MCF 10A (cell line): ENCODE data around the gene SLC22A14. TPM values are rescaled to one million over a fixed set of nuclear protein-coding genes. Genes with fewer than 3 reads are reported as not detected.

Experiments used
- BruUV-seq: library from RNA; stranded (reverse); fragments of 400-500 nt; replicated peaks from 2 replicates; lab custom pipeline; 2021; lab: Mats Ljungman, UMichigan
- CTCF ChIA-PET: fragments of 300-600 bp; sonication (Branson Sonifier 250); formaldehyde crosslinking; extraction: SDS; loops from one replicate; lab custom pipeline; 2021; ENCODE audit warnings: antibody characterized with exemption, inconsistent platforms; lab: Yijun Ruan, JAX
- POLR2A ChIA-PET: fragments of 300-600, 350-650 bp; sonication (Branson Sonifier 250); formaldehyde crosslinking; extraction: SDS; loops from one replicate; lab custom pipeline; 2020; ENCODE audit warnings: antibody characterized with exemption, inconsistent platforms; lab: Yijun Ruan, JAX
- DNase-seq: peaks from one replicate; pipeline ENCODE4 v3.0.0-alpha.2; 2018; ENCODE audit not compliant: unreplicated experiment
- H3K27ac Mint-ChIP-seq: one replicate; pipeline ENCODE4 v1.8.0; 2022; ENCODE audit warnings: mild to moderate bottlenecking, low read depth, mixed read lengths; ENCODE audit not compliant: unreplicated experiment
- H3K27me3 Mint-ChIP-seq: one replicate; pipeline ENCODE4 v1.8.0; 2022; ENCODE audit warnings: mixed read lengths; ENCODE audit not compliant: insufficient read depth, unreplicated experiment
- H3K36me3 Mint-ChIP-seq: one replicate; pipeline ENCODE4 v1.8.0; 2022; ENCODE audit warnings: mild to moderate bottlenecking, moderate library complexity, mixed read lengths; ENCODE audit not compliant: insufficient read depth, unreplicated experiment
- H3K4me1 Mint-ChIP-seq: one replicate; pipeline ENCODE4 v1.8.0; 2022; ENCODE audit warnings: mixed read lengths; ENCODE audit not compliant: insufficient read depth, unreplicated experiment
- H3K4me3 Mint-ChIP-seq: one replicate; pipeline ENCODE4 v1.8.0; 2022; ENCODE audit warnings: mild to moderate bottlenecking, moderate library complexity, mixed read lengths; ENCODE audit not compliant: unreplicated experiment
- H3K9me3 Mint-ChIP-seq: one replicate; pipeline ENCODE4 v1.8.0; 2022; ENCODE audit warnings: mixed read lengths; ENCODE audit not compliant: unreplicated experiment
- intact Hi-C: fragments of 100-400 bp; cut with micrococcal nuclease; formaldehyde crosslinking; loops from 2 replicates; pipeline ENCODE4 v1.14.1; 2022
- total RNA-seq: library from RNA; stranded (reverse); gene quantifications from 2 replicates; pipeline ENCODE4 v1.2.3, GENCODE V29; 2022
- TF ChIP-seq, protein P1 (sequence below): fragments of 200-600 bp; IDR thresholded peaks from one replicate; pipeline ENCODE4 v1.8.0; 2022; ENCODE audit warnings: antibody characterized with exemption, mild to moderate bottlenecking; ENCODE audit not compliant: unreplicated experiment

Gene SLC22A14
- total RNA-seq, 1 experiment from 2014 or later: 0.44 TPM

DNA sequence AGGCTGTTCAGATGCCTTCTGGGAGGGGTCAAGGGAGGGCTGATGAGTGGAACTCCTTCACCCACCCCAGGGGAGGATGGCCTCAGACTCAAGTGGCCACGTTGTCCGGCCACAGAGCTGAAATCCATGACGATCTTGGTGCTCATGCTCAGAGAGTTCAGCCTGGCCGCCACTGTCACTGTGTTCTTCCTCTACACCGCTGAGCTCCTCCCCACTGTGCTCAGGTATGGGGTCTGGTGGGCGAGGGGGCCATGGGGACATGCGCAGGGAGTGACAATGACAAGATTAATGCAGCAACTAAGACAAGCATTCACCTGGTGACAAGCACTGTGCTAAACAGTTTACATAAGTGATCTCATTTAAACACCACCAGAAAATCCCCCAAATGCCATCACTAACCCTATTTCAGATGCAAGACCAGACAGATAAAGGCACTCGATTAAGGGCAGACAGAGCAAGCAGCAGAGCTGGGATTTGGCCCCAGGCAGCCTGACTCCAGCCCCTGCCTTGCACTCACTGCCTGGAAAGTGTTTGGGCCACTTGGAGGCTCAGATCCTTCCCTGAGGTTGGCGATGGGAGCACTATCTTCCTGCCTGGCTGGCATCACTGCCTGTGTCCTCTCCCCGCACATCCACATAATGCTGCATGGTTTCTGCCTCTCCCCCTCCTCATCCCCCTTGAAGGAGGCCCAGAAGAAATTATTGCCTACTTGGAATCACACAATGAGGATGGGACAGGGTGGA, 33.6 kb downstream of the SLC22A14 start:
- intact Hi-C loops: no loop called here
- POLR2A ChIA-PET: interaction anchor here (0.5 kb wide), 1 partner anchor 99 kb away, joined by 3 read pairs; no protein-coding TSS in a partner anchor
- Mint-ChIP-seq H3K36me3 (no peaks in the 10 kb centered on the region), H3K9me3 (no peaks in the 10 kb centered on the region), H3K27me3 (no peaks in the 10 kb centered on the region), H3K4me3 (no peak overlapping the region), H3K4me1 (no peaks in the 10 kb centered on the region), H3K27ac (no peak overlapping the region)
- CTCF ChIA-PET: interaction anchor here (0.7 kb wide), 2 partner anchors 11 to 31 kb away, joined by 3 to 4 read pairs; partner anchors contain the start of gene XYLB
- BruUV-seq: no TSS peak
- DNase-seq: no peak
- TF ChIP-seq, protein P1, sequence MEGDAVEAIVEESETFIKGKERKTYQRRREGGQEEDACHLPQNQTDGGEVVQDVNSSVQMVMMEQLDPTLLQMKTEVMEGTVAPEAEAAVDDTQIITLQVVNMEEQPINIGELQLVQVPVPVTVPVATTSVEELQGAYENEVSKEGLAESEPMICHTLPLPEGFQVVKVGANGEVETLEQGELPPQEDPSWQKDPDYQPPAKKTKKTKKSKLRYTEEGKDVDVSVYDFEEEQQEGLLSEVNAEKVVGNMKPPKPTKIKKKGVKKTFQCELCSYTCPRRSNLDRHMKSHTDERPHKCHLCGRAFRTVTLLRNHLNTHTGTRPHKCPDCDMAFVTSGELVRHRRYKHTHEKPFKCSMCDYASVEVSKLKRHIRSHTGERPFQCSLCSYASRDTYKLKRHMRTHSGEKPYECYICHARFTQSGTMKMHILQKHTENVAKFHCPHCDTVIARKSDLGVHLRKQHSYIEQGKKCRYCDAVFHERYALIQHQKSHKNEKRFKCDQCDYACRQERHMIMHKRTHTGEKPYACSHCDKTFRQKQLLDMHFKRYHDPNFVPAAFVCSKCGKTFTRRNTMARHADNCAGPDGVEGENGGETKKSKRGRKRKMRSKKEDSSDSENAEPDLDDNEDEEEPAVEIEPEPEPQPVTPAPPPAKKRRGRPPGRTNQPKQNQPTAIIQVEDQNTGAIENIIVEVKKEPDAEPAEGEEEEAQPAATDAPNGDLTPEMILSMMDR: no peak

GRCh38 chr3:38316356-38317191, 34.5 kb downstream of the SLC22A14 start:
- no peaks in the 10 kb centered on the region for H3K27me3 Mint-ChIP-seq
- TF ChIP-seq, protein P1: no peak
- intact Hi-C loops: no loop called here
- no peak overlapping the region for H3K27ac Mint-ChIP-seq
- POLR2A ChIA-PET: no interaction called here
- no peaks in the 10 kb centered on the region for H3K9me3 Mint-ChIP-seq
- BruUV-seq: no TSS peak
- H3K36me3 Mint-ChIP-seq: no peaks in the 10 kb centered on the region
- CTCF ChIA-PET: no interaction called here
- no peak overlapping the region for H3K4me3 Mint-ChIP-seq
- no peaks in the 10 kb centered on the region for H3K4me1 Mint-ChIP-seq
- DNase-seq: no peak

GRCh38 chr3:38317192-38317759, 35.2 kb downstream of the SLC22A14 start:
- Mint-ChIP-seq H3K27me3 (no peaks in the 10 kb centered on the region), H3K9me3 (no peaks in the 10 kb centered on the region), H3K27ac (no peak overlapping the region), H3K4me1 (no peaks in the 10 kb centered on the region), H3K36me3 (no peaks in the 10 kb centered on the region), H3K4me3 (no peak overlapping the region)
- POLR2A ChIA-PET: no interaction called here
- DNase-seq: peak; percentile 28
- BruUV-seq: no TSS peak
- intact Hi-C loops: no loop called here
- TF ChIP-seq, protein P1: no peak
- CTCF ChIA-PET: interaction anchor here (0.7 kb wide), 1 partner anchor 1377 kb away, joined by 3 read pairs; no protein-coding TSS in a partner anchor
